DMS114 treated with DMSO at 0.1 percent for 48 hours (cell line): Measurements from ENCODE around the gene TEX36.
"Not testable (repeated sequence)": the region's sequence is repeated elsewhere in the genome, so short reads cannot be mapped to it uniquely, and the experiment has no call there.

ENCODE experiments used
- DNase-seq: peaks from one replicate; lab custom pipeline; 2025; ENCODE audit not compliant: unreplicated experiment; lab: John Stamatoyannopoulos, UW

The TEX36 gene, protein sequence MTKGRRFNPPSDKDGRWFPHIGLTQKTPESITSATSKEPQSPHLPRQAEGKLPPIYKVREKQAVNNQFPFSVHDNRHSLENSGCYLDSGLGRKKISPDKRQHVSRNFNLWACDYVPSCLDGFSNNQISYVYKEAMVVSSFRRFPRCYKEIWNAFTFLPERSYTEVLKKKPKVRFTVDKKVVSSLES

DNA sequence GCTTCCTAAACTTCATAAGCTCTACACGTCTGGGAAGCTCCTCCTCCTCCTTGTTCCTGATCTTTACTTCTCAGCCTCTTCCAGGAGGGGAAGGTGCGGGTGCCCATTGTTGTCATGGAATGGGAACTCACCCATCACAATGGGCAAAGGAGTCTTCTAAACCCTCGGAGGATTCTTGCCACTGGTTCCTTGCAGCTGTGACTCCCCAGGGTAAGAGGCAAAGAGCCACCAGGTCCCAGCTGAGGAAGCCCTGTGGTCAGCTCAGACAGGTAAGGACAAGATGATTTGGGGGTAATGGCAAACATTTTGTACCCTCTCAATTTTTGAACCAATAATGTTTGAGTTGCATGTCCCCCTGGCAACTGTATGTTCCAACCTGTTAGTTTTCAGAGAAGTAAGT, at the start of gene TEX36:
TSS of gene TEX36 (minus strand) at position 101 of the 400 bp plus-strand sequence. CDS start 174 bp downstream, outside the sequence.
- no peak for DNase-seq

GRCh38 chr10:125727436-125727835, 44.5 kb upstream of the TEX36 start:
- no peak for DNase-seq

DNA sequence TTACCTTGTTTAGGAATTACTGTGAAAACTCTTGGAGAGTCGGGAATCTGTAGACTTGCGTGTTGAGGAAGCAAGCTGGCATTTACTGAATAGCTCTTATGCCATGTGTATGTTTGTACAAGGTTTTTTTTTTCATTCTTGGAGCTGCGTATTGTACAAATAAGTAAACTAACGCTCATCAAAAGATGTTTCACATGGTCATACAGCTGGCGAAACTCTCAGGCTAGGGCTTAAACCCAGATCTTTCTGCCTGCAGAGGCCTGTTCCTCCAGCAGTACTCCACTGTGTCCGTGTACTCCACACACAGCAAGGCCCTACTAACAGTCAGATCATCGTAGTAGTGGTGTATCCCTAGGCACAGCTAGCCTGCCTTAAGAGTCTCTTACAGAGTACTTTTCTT, 44.0 kb upstream of the TEX36 start:
- DNase-seq, result no peak

- no peak for DNase-seq
These were observed 39.8 kb upstream of the TEX36 start for GRCh38 chr10:125722811-125723210.

- no peak for DNase-seq
These were observed 38.1 kb upstream of the TEX36 start for GRCh38 chr10:125721035-125721434.

GRCh38 chr10:125720002-125720382, 37.0 kb upstream of the TEX36 start:
- no peak for DNase-seq

DNA sequence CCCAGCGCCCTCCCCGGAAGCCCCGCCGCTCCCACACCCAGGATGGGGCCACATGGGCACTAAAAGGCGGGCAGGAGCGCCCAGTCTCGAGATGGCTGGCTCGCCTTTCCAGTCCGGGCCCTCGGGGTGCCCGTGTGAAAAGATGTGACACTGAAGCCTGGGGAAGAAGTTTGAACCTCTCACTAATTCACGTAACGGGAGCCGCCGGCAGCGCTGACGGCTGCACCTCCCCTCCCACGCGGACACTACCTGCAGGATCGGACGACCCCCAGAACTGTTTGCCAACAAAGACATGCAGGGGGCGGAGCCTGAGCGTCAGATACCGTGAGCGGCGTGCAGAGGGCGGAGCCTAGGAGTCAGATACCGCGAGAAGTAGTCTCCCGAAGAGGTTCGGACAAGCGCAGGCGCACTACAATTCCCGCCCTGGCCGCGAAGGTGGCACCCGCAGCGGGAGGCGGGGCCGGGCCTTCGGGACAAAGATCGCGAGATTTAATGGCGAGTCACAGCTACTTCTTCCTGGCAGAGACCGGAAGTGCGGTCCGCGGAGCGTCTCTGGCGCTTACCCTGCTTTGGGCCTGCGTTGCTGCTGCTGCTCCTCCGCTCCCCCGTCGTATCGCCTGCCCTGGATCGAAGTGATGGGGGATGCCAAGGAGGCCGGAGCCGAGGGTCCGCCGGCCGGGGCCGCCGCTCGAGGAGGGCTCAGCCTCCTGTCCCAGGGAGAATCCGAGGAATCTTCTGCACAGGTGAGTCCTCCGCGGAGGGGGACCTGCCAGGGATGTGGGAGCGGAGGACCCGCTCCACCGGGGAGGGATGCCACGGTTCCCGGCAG, 36.4 kb upstream of the TEX36 start, which contains the start of gene EDRF1:
TSS of gene EDRF1 (plus strand) at position 537 of the 829 bp plus-strand sequence. CDS start at position 636, 99 bp downstream.
- DNase-seq, result peak; percentile 98

GRCh38 chr10:125714728-125715127, 31.8 kb upstream of the TEX36 start:
- DNase-seq, result not testable (repeated sequence)

DNA sequence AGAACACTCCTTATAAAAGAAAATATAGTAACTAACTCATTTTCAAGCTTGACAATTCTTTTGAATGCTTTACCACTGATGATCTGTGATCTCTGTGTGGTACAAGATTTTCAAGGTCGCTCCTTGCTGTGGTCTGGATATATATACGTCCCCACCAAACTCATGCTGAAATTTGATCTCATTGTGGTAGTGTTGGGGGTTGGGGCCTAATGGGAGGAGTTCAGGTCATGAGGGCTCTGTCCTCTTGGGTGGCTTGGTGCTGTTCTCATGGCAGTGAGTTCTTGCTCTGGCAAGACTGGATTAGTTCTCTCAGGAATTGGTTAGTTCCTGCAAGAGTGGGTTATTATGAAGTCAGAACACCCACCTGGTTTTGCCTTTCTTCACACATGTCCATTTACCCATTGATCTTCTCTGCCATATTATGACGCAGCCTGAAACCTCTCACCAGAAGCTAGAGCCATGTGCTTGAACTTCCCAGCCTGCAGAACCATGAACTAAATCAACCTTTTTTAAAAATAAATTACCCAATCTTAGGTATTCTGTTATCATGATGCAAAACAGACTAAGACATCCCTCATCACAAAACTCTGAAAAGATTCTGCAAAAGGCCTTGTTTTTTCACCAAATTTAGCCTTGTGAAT, 28.3 kb upstream of the TEX36 start:
- DNase-seq, result no peak

DNA sequence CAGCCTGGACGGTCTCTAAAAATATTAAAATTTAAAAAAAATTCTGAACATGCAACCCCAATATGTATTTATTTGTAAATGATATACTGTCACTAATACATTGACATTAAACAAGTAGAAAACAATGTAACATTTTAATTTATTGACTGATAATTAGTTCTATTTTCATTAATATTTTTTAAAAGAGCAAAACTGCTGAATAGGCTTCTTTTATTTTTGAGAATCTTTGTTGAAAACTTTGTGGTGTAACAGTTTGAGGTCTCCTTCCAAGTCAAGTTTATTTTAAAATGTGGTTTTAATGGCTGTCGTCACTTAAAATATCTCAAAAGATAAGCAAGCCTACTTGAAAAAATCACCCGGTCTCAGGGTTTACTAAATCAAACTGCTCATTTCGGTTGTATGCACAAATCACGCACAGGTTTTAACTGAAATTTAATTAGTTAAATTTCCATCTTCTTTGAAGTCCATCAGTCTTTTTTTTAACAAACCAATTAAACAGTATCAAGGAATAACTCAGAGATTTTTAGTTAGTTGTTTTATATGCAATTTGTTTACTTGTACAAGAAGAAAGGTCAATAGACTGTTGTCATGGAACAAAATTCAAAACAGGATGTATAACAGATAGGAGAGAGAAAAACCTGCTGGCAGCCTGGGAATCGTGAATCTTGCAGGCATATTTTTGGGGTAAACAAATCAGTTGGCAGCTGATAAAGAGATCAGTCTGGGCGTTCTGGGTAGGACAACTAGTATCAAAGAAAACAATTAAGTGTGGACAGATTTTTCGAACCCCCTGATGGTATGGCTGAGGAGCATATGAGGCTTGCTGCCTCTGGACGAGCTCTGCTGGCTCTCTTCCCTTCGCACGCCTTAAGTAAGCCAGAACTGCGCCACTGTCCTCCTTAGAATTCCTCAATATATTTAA, 26.9 kb upstream of the TEX36 start:
- no peak for DNase-seq

DNA sequence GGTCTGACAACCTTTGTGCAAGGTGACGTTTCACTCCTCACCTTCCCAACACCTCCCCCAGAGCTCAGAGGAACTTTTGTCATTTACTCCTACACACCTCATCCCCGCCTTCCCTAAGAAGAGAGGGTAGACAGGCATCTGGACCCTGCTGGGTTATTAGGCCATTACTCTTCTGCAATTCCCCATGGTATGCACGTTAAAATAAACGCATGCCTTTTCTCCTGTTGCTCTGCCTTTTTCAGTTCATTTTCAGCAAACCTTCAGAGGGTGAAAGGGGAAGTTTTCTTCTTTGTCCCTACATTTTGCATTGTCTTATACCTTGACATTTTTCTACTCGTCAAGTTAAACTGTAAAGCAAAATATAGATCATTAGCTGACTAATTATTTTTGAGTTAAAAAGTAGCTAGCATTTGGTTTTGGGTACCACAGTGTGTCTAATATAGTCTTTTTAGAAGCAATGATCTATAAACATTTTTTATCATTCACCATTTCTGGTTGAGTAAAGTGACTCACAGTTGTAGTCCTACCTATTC, 26.1 kb upstream of the TEX36 start:
- DNase-seq, result no peak

DNA sequence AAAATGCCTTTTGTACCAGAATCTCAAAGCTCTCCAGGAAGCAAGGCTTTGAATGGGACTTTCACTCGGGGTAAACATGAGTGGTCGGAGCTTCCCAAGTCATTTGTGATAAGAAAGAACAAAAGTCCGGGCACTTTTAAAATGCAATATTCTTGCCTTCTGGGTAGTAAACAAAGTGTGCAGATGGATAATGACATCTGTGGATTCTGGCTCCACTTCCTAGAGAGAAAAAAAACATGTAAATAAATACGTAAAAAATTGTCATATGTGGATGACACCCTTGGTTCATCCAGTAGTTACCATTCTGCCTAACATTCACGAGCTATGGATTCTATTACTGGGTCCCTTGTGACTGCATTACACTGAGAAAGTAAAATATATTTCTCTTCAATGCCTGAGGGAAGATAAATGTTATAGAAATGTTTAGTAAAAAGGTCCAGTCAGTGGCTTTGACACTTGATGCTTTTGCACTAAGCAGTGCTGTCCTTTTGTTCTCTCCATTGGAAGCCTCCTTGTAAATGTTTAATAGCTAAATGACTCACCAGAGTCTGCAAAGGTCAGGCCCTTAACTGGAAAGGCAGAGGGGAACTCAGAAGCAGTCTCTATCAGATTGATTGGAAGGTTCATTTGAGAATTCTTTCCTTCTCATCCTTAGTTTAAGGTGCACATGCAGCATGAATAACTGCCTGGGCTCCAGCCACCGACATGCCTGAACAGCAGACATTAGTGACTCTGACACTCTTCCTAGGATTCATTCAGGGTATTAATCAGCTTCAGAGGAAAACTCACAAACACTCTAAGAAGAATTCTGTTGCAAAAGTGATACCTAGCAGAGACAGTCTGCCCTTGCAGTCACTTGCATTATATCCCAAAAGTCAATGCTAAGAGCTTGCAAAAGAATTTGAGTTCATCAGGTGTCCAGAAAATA, 24.8 kb upstream of the TEX36 start:
- no peak for DNase-seq

DNA sequence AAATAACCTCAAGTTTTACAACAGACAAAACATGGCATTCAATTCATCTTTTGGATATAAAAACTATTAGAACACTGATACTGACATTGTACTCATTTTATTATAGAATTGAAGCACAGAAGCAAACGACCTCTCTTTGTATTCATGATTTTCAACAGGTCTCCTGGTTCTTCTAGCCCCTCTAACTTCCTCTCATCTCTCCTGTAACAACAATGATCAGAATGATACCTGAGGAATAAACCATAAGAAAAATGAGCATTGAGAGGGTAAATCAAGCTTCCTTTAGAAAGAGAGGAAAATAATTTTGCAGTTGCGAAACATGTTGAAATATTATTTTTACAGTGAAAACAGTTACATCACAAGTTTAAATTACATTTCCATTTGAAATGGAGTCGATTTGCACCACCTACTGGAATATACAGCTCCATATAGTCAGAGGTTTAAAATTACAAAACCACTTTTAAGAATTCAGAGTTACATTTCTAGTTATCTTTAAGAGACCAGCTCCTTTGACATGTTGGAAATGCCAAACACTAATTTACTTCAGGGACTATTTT, 17.5 kb upstream of the TEX36 start:
- DNase-seq, result peak; percentile 14

- DNase-seq, result no peak
These were observed 16.7 kb upstream of the TEX36 start for GRCh38 chr10:125699562-125700143.

DNA sequence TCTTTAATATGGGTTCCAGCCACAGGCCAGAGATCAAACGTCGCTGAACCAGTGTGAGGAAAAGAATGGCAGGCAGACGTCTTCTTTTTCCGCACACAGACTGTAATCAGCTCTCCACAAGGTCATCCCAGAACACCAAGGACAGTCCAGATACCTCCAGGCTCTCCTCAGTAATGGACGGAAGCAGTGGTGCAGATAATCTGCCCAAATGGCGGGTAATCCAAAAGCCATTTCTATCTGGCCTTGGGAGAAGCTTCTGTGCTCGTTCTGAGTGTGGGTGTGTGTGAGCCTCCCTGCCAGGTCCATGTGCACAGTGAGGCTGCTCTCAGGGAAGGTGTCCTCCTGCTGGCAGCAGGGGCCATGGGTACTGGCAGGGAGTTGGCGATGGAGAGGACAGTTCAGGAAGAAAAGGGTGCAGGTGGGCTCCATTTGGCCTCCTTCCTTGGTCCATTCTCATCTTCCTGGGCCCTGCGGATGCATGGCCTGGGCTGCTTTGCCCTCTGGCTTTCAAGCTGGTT, 15.6 kb upstream of the TEX36 start:
- no peak for DNase-seq

DNA sequence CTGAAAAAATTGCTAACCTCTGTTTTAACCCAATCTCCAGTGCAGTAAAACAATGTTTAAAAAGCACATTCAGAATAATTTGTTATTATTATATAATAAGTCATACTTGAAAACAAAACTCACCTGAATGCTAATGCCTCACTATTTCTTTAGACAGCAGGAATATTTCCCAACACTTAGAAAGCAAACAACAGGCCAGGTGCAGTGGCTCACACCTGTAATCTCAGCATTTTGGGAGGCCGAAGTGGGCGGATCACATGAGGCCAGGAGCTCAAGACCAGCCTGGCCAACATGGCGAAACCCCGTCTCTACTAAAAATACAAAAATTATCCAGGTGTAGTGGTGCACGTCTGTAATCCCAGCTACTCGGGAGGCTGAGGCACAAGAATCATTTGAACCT, 13.9 kb upstream of the TEX36 start:
- DNase-seq, result not testable (repeated sequence)

DNA sequence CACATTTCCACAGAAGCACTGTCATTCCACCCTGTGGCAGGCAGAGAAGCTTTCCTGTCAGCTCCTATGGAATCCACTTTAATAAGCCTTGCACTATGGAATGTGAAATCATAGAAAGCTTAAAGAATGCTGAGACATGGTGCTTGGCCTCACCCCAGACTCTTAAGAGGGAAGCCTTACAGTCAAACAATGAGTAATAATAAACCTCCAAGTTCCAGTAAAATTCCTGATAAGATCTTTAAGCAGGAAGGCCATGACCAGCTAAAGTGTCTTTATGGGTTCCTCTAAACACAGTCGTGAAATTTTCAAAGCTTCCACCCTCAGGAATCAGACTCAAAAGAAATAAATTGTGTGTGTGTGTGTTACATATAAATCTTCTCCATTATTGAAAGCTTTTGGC, 11.9 kb upstream of the TEX36 start:
- no peak for DNase-seq

DNA sequence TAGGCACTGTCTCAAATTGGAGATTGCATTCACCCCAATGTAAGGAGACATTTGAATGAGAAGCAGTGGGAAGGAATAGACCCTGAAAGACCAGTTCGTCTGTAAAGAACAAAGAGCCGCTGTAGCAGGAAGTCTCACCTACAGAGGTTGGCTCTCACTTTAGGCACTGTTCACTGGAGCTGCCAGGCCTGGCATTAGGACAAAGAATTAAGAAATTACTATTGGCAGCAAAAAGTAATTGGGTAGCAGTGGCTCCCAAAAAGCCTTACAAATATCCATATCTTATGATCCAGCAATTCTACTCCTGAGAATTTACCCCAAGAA, 10.5 kb upstream of the TEX36 start:
- no peak for DNase-seq
